Osteocyte (in vitro differentiated cells): ENCODE data around the gene MAP1LC3B2. TPM values are rescaled to one million over a fixed set of nuclear protein-coding genes. Genes with fewer than 3 reads are reported as not detected.

Experiments
- DNase-seq: peaks from one replicate; pipeline ENCODE4 v3.0.0; 2021; ENCODE audit warnings: mixed read lengths; ENCODE audit not compliant: unreplicated experiment; ENCODE audit errors: extremely low spot score
- H3K27ac Mint-ChIP-seq: one replicate; pipeline ENCODE4 v1.8.0; 2021; ENCODE audit warnings: mild to moderate bottlenecking, mixed read lengths; ENCODE audit not compliant: unreplicated experiment
- H3K27me3 Mint-ChIP-seq: one replicate; pipeline ENCODE4 v1.8.0; 2021; ENCODE audit warnings: mixed read lengths; ENCODE audit not compliant: unreplicated experiment
- H3K36me3 Mint-ChIP-seq: one replicate; pipeline ENCODE4 v1.8.0; 2021; ENCODE audit warnings: mixed read lengths; ENCODE audit not compliant: unreplicated experiment
- H3K4me1 Mint-ChIP-seq: one replicate; pipeline ENCODE4 v1.8.0; 2021; ENCODE audit warnings: mixed read lengths; ENCODE audit not compliant: unreplicated experiment
- H3K4me3 Mint-ChIP-seq: one replicate; pipeline ENCODE4 v1.8.0; 2021; ENCODE audit warnings: mild to moderate bottlenecking, moderate library complexity, mixed read lengths; ENCODE audit not compliant: unreplicated experiment
- H3K9me3 Mint-ChIP-seq: one replicate; pipeline ENCODE4 v1.8.0; 2021; ENCODE audit warnings: mixed read lengths; ENCODE audit not compliant: unreplicated experiment
- total RNA-seq: library from RNA; stranded (reverse); gene quantifications from 2 replicates; pipeline ENCODE4 v1.2.1, GENCODE V29; 2021
- TF ChIP-seq, protein P1 (sequence below): fragments of 200-600 bp; sonication (generic); IDR thresholded peaks from 2 replicates; pipeline ENCODE4 v1.5.0; 2021; ENCODE audit warnings: antibody characterized with exemption, mild to moderate bottlenecking, moderate library complexity

MAP1LC3B2 gene
- total RNA-seq, 1 donor from 2014 or later, result 2.1 TPM

DNA sequence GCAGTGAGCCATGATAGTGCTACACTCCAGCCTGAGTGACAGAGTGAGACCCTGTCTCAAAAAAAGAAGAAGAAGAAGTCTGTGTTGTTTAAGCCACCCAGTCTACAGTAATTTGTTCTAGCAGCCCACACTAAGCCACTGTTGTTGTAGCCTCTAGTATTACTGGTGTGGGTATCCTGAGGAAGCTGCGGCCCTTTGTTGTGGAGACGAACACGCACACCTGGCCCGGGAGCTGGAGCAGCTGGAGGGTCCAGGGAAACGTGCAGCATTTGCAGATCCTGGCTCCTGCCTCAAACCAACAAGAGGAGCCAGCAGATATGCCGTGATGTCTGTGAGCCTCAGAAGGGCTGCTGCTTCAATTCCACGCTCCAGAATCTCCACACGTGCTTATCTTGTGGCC lies 65.3 kb downstream of the MAP1LC3B2 start:
- H3K27ac Mint-ChIP-seq, result no peak overlapping the region

DNA sequence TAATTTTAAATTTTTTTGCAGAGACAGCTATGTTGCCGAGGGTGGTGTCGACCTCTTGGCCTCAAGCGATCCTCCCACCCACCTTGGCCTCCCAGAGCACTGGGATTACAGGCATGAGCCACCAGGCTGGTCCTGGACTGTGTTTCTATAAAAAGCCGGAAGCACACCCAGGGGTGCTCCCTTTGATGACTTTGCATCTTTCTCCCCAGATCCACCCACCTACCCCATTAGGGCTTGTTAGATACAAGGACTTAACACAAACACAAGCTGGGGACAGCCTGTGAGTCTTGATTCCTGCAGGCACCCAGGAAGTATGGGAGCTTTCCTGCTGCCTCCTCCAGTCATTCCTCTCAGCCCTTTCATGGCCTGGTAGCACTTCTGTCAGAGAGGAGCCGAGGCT lies 67.0 kb downstream of the MAP1LC3B2 start:
- DNase-seq, result no peak
- H3K4me3 Mint-ChIP-seq, result no peak overlapping the region
- H3K9me3 Mint-ChIP-seq, result peaks cover 8% of the 10 kb centered on the region
- H3K4me1 Mint-ChIP-seq, result peaks cover 8% of the 10 kb centered on the region
- TF ChIP-seq, protein P1, sequence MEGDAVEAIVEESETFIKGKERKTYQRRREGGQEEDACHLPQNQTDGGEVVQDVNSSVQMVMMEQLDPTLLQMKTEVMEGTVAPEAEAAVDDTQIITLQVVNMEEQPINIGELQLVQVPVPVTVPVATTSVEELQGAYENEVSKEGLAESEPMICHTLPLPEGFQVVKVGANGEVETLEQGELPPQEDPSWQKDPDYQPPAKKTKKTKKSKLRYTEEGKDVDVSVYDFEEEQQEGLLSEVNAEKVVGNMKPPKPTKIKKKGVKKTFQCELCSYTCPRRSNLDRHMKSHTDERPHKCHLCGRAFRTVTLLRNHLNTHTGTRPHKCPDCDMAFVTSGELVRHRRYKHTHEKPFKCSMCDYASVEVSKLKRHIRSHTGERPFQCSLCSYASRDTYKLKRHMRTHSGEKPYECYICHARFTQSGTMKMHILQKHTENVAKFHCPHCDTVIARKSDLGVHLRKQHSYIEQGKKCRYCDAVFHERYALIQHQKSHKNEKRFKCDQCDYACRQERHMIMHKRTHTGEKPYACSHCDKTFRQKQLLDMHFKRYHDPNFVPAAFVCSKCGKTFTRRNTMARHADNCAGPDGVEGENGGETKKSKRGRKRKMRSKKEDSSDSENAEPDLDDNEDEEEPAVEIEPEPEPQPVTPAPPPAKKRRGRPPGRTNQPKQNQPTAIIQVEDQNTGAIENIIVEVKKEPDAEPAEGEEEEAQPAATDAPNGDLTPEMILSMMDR, result no peak
- H3K27ac Mint-ChIP-seq, result no peak overlapping the region
- H3K27me3 Mint-ChIP-seq, result peaks cover 18% of the 10 kb centered on the region
- H3K36me3 Mint-ChIP-seq, result peaks cover 3% of the 10 kb centered on the region

More for the DNA sequence above, 65.3 kb downstream of the MAP1LC3B2 start:
- Mint-ChIP-seq H3K4me1 (peaks cover 8% of the 10 kb centered on the region), H3K36me3 (peaks cover 3% of the 10 kb centered on the region), H3K9me3 (peaks cover 8% of the 10 kb centered on the region), H3K27me3 (peaks cover 21% of the 10 kb centered on the region), H3K4me3 (no peak overlapping the region)
- TF ChIP-seq, protein P1, result no peak
- DNase-seq, result no peak

Other genes starting within 250 kb of the MAP1LC3B2 start
- 36.9 and 37.7 TPM in 2 replicates for gene SPRING1, start 178.7 kb downstream of the MAP1LC3B2 start, total RNA-seq
- 8.2 and 9.6 TPM in 2 replicates for gene RNFT2, start 178.9 kb downstream of the MAP1LC3B2 start, total RNA-seq